Ishikawa (cell line): ENCODE data around the gene PCDH15.

Experiments
- CEBPB ChIP-seq: IDR thresholded peaks from 2 replicates; pipeline ENCODE4 v1.6.1; 2012
- CREB1 ChIP-seq: IDR thresholded peaks from 2 replicates; pipeline ENCODE4 v1.6.1; 2012; ENCODE audit warnings: low read depth
- EGR1 ChIP-seq: IDR thresholded peaks from 2 replicates; pipeline ENCODE4 v1.6.1; 2012
- EP300 ChIP-seq: IDR thresholded peaks from 2 replicates; pipeline ENCODE4 v1.6.1; 2012; ENCODE audit warnings: borderline replicate concordance
- FOXM1 ChIP-seq: IDR thresholded peaks from 2 replicates; pipeline ENCODE4 v1.6.1; 2012; ENCODE audit warnings: low read depth, borderline replicate concordance
- MAX ChIP-seq: IDR thresholded peaks from 2 replicates; pipeline ENCODE4 v1.6.1; 2012
- NFIC ChIP-seq: IDR thresholded peaks from 2 replicates; pipeline ENCODE4 v1.6.1; 2012
- RAD21 ChIP-seq: IDR thresholded peaks from 2 replicates; pipeline ENCODE4 v1.6.1; 2012; ENCODE audit warnings: low read depth
- REST ChIP-seq: IDR thresholded peaks from 2 replicates; pipeline ENCODE4 v1.6.1; 2012; ENCODE audit warnings: low read depth, mild to moderate bottlenecking
- TAF1 ChIP-seq: IDR thresholded peaks from 2 replicates; pipeline ENCODE4 v1.6.1; 2012; ENCODE audit warnings: low read depth, mild to moderate bottlenecking
- TCF12 ChIP-seq: IDR thresholded peaks from 2 replicates; pipeline ENCODE4 v1.6.1; 2012; ENCODE audit warnings: low read depth
- TEAD4 ChIP-seq: IDR thresholded peaks from 2 replicates; pipeline ENCODE4 v1.6.1; 2012
- USF1 ChIP-seq: IDR thresholded peaks from 2 replicates; pipeline ENCODE4 v1.6.1; 2012
- YY1 ChIP-seq: IDR thresholded peaks from 2 replicates; pipeline ENCODE4 v1.6.1; 2012; ENCODE audit warnings: low read depth
- ZBTB7A ChIP-seq: IDR thresholded peaks from 2 replicates; pipeline ENCODE4 v1.6.1; 2012; ENCODE audit warnings: low read depth

PCDH15 gene

GRCh38 chr10:54656643-54657042, 144.4 kb downstream of the PCDH15 start:
- TF ChIP-seq CREB1 (no peak), USF1 (no peak), MAX (no peak), TAF1 (no peak), ZBTB7A (no peak), TCF12 (no peak), TEAD4 (no peak), YY1 (no peak)

- TF ChIP-seq EGR1: no peak
- TF ChIP-seq RAD21: no peak
- TF ChIP-seq MAX: no peak
These were observed 147.5 kb downstream of the PCDH15 start for GRCh38 chr10:54653518-54653917.

GRCh38 chr10:54650547-54650946, 150.5 kb downstream of the PCDH15 start:
- TF ChIP-seq CEBPB (no peak), REST (no peak), RAD21 (no peak), NFIC (no peak), TCF12 (no peak), MAX (no peak), USF1 (no peak), ZBTB7A (no peak), CREB1 (no peak), EP300 (no peak), EGR1 (no peak), YY1 (no peak), TAF1 (no peak), FOXM1 (no peak), TEAD4 (no peak)

- TF ChIP-seq ZBTB7A: no peak
- TF ChIP-seq FOXM1: no peak
- TF ChIP-seq TAF1: no peak
- TF ChIP-seq TEAD4: no peak
- no peak for TF ChIP-seq NFIC
- no peak for TF ChIP-seq USF1
- TF ChIP-seq MAX: no peak
- no peak for TF ChIP-seq EP300
- no peak for TF ChIP-seq CREB1
- TF ChIP-seq EGR1: no peak
These were observed 179.0 kb downstream of the PCDH15 start for GRCh38 chr10:54622017-54622416.

GRCh38 chr10:54620352-54620751, 180.7 kb downstream of the PCDH15 start:
- TF ChIP-seq CEBPB: no peak
- TF ChIP-seq EGR1: no peak
- no peak for TF ChIP-seq ZBTB7A
- no peak for TF ChIP-seq RAD21
- TF ChIP-seq NFIC: no peak
- TF ChIP-seq FOXM1: no peak
- no peak for TF ChIP-seq YY1
- no peak for TF ChIP-seq USF1

- TF ChIP-seq YY1 (no peak), FOXM1 (no peak), CEBPB (no peak), USF1 (no peak), RAD21 (no peak), EGR1 (no peak), TEAD4 (no peak), CREB1 (no peak), TAF1 (no peak), TCF12 (no peak), NFIC (no peak)
These were observed 187.0 kb downstream of the PCDH15 start for GRCh38 chr10:54614072-54614471.

GRCh38 chr10:54613162-54613561, 187.9 kb downstream of the PCDH15 start:
- no peak for TF ChIP-seq USF1
- no peak for TF ChIP-seq ZBTB7A
- TF ChIP-seq FOXM1: no peak
- TF ChIP-seq EGR1: no peak
- no peak for TF ChIP-seq TEAD4
- no peak for TF ChIP-seq CEBPB
- TF ChIP-seq REST: no peak
- no peak for TF ChIP-seq TCF12
- TF ChIP-seq RAD21: no peak
- no peak for TF ChIP-seq CREB1
- TF ChIP-seq NFIC: no peak
- TF ChIP-seq TAF1: no peak
- no peak for TF ChIP-seq EP300
- no peak for TF ChIP-seq MAX
- TF ChIP-seq YY1: no peak
